Loucy (cell line): Measurements from ENCODE around the gene TMEM132D.

Source experiments
- H2AFZ ChIP-seq: fragments of 200-600 bp; sonication (generic); 2 replicates; pipeline ENCODE4 v1.6.0; 2016; ENCODE audit warnings: antibody characterized with exemption, mild to moderate bottlenecking, low read length, moderate library complexity
- H3F3A ChIP-seq: fragments of 200-600 bp; 2 replicates; pipeline ENCODE4 v1.6.0; 2016; ENCODE audit warnings: antibody characterized with exemption, low read depth, mild to moderate bottlenecking
- H3K27me3 ChIP-seq: fragments of 200-600 bp; sonication (generic); 2 replicates; pipeline ENCODE4 v1.6.1; 2014; ENCODE audit warnings: low read length, mild to moderate bottlenecking; ENCODE audit not compliant: insufficient read depth, poor library complexity, severe bottlenecking
- H3K36me3 ChIP-seq: fragments of 200-600 bp; sonication (generic); 2 replicates; pipeline ENCODE4 v1.6.1; 2016; ENCODE audit warnings: low read length; ENCODE audit not compliant: insufficient read depth
- H3K4me1 ChIP-seq: fragments of 200-600 bp; sonication (generic); 2 replicates; pipeline ENCODE4 v1.5.1; 2014; ENCODE audit warnings: low read length, mild to moderate bottlenecking; ENCODE audit not compliant: insufficient read depth, poor library complexity, severe bottlenecking
- H3K4me2 ChIP-seq: fragments of 200-600 bp; sonication (generic); 2 replicates; pipeline ENCODE4 v1.6.0; 2014; ENCODE audit warnings: antibody characterized with exemption, low read length, low read depth, mild to moderate bottlenecking; ENCODE audit not compliant: poor library complexity, severe bottlenecking
- H3K4me3 ChIP-seq: fragments of 200-600 bp; sonication (generic); 2 replicates; pipeline ENCODE4 v1.5.1; 2014; ENCODE audit warnings: low read length, mild to moderate bottlenecking, mixed read lengths; ENCODE audit not compliant: poor library complexity, severe bottlenecking
- H3K79me2 ChIP-seq: fragments of 200-600 bp; sonication (generic); 2 replicates; pipeline ENCODE4 v1.6.1; 2014; ENCODE audit warnings: low read length; ENCODE audit not compliant: insufficient read depth
- H3K9ac ChIP-seq: fragments of 200-600 bp; sonication (generic); 2 replicates; pipeline ENCODE4 v1.6.0; 2014; ENCODE audit warnings: mild to moderate bottlenecking, low read depth, low read length, moderate library complexity; ENCODE audit not compliant: poor library complexity, severe bottlenecking
- H3K9me2 ChIP-seq: fragments of 200-600 bp; sonication (generic); replicated peaks from 2 replicates; pipeline ENCODE4 v1.6.1; 2016; ENCODE audit warnings: low read depth, low read length, mixed read lengths
- H3K9me3 ChIP-seq: fragments of 200-600 bp; sonication (generic); 2 replicates; pipeline ENCODE4 v1.6.1; 2014; ENCODE audit warnings: mild to moderate bottlenecking, antibody characterized with exemption, low read length, low read depth; ENCODE audit not compliant: insufficient read depth
- H4K20me1 ChIP-seq: fragments of 200-600 bp; sonication (generic); 2 replicates; pipeline ENCODE4 v1.6.0; 2014; ENCODE audit warnings: antibody characterized with exemption, low read length, mild to moderate bottlenecking; ENCODE audit not compliant: insufficient read depth, poor library complexity, severe bottlenecking
- EZH2phosphoT487 ChIP-seq: fragments of 200-600 bp; IDR thresholded peaks from 2 replicates; pipeline ENCODE4 v1.6.1; 2018; ENCODE audit warnings: antibody characterized with exemption, mild to moderate bottlenecking, moderate library complexity, borderline replicate concordance
- TF ChIP-seq, protein P1 (sequence below): fragments of 200-600 bp; sonication (generic); conservative IDR thresholded peaks from 2 replicates; pipeline ENCODE4 v1.5.1; 2014; ENCODE audit warnings: mild to moderate bottlenecking, antibody characterized with exemption, low read length

The TMEM132D gene

DNA sequence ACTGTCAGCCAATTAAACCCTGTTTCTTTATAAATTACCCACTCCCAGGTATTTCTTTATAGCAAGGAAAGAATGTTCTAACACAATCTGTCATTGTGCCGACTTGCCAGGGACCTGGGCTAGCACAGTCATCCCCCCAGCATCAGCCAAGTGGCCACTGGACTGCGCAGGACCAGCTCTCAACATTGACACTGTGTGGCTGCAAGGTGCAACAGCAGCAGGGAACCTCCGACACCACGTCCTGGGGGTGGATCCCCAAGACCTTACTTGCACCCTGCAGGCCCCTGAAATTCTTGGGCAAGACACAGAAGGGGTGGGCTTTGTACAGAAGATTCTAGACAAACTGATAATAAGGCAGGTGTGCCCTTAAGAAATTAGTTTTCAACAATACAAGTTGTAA lies 741.0 kb downstream of the TMEM132D start:
- no peaks in the 10 kb centered on the region for H3K79me2 ChIP-seq
- H3K9ac ChIP-seq = no peak overlapping the region
- no peaks in the 10 kb centered on the region for H3K9me3 ChIP-seq
- H2AFZ ChIP-seq = no peak overlapping the region
- H3F3A ChIP-seq = no peaks in the 10 kb centered on the region
- no peak overlapping the region for H3K4me2 ChIP-seq
- no peaks in the 10 kb centered on the region for H3K36me3 ChIP-seq
- no peaks in the 10 kb centered on the region for H3K4me1 ChIP-seq
- H3K9me2 ChIP-seq = no peaks in the 10 kb centered on the region
- no peak for TF ChIP-seq EZH2phosphoT487
- TF ChIP-seq, protein P1, sequence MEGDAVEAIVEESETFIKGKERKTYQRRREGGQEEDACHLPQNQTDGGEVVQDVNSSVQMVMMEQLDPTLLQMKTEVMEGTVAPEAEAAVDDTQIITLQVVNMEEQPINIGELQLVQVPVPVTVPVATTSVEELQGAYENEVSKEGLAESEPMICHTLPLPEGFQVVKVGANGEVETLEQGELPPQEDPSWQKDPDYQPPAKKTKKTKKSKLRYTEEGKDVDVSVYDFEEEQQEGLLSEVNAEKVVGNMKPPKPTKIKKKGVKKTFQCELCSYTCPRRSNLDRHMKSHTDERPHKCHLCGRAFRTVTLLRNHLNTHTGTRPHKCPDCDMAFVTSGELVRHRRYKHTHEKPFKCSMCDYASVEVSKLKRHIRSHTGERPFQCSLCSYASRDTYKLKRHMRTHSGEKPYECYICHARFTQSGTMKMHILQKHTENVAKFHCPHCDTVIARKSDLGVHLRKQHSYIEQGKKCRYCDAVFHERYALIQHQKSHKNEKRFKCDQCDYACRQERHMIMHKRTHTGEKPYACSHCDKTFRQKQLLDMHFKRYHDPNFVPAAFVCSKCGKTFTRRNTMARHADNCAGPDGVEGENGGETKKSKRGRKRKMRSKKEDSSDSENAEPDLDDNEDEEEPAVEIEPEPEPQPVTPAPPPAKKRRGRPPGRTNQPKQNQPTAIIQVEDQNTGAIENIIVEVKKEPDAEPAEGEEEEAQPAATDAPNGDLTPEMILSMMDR = no peak
- no peaks in the 10 kb centered on the region for H3K27me3 ChIP-seq
- no peak overlapping the region for H3K4me3 ChIP-seq
- H4K20me1 ChIP-seq = no peaks in the 10 kb centered on the region

DNA sequence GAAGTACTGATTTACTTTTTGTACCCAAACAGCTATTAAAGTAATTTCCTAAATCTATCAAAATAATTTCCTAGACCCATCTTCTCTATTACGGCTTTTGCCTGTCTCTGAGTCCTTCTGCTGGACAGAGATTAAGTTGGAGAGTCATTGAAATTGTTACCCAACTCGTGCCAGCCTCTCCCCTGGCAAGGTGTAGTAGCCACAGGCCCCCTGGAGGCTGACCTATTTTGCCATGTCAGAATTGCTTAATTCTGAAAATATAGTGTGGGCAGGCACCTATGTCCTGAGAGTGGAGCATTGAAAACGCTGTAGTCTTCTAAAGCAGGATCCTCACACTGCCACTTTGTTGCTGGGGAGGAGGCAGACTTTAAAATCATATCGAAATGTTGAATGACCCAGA lies 742.3 kb downstream of the TMEM132D start:
- Histone ChIP-seq H3K27me3 (no peaks in the 10 kb centered on the region), H3K9me3 (no peaks in the 10 kb centered on the region), H3K4me2 (no peak overlapping the region), H3K9me2 (no peaks in the 10 kb centered on the region), H4K20me1 (no peaks in the 10 kb centered on the region), H3K79me2 (no peaks in the 10 kb centered on the region), H3F3A (no peaks in the 10 kb centered on the region), H3K4me3 (no peak overlapping the region), H3K4me1 (no peaks in the 10 kb centered on the region), H2AFZ (no peak overlapping the region), H3K36me3 (no peaks in the 10 kb centered on the region), H3K9ac (no peak overlapping the region)
- no peak for TF ChIP-seq EZH2phosphoT487
- TF ChIP-seq, protein P1 = no peak

DNA sequence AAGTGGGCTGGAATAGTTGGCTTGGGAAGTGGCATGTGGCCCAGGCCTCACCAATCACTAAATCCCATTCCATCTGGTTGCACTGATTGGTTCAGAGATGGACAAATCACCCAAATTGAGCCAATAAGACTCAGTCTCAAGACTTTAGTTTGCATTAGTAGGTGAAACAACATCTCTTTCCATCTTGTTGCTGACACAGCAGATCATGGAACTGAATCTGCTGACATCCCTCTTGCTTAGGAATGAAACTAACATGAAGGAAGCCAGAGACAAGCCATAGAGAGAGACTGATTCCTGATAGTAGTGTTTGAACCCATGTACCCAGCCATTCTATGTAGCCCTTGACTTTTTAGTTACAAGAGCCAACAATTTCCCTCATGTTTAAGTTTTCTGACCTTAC lies 743.5 kb downstream of the TMEM132D start:
- H2AFZ ChIP-seq = no peak overlapping the region
- no peaks in the 10 kb centered on the region for H3K9me3 ChIP-seq
- no peaks in the 10 kb centered on the region for H3K9me2 ChIP-seq
- H3K27me3 ChIP-seq = no peaks in the 10 kb centered on the region
- no peak overlapping the region for H3K9ac ChIP-seq
- H3K4me3 ChIP-seq = no peak overlapping the region
- no peaks in the 10 kb centered on the region for H4K20me1 ChIP-seq
- no peak overlapping the region for H3K4me2 ChIP-seq
- H3F3A ChIP-seq = no peaks in the 10 kb centered on the region
- H3K36me3 ChIP-seq = no peaks in the 10 kb centered on the region
- no peaks in the 10 kb centered on the region for H3K79me2 ChIP-seq
- H3K4me1 ChIP-seq = no peaks in the 10 kb centered on the region
- TF ChIP-seq, protein P1 = no peak
- no peak for TF ChIP-seq EZH2phosphoT487
